HG03520 (cell line): ENCODE results near the gene ARHGEF25.
A peak's percentile ranks its signal among the peaks of the same experiment; 100 is the strongest.
"Not testable (repeated sequence)": the region's sequence is repeated elsewhere in the genome, so short reads cannot be mapped to it uniquely, and the experiment has no call there.

ENCODE experiments used
- ATAC-seq: cut with Tn5 transposase; IDR thresholded peaks from one replicate; pipeline ENCODE4 v1.9.1; 2021; ENCODE audit warnings: mild to moderate bottlenecking, moderate library complexity; ENCODE audit not compliant: unreplicated experiment

ARHGEF25 gene

GRCh38 chr12:57585156-57585555, 26.1 kb upstream of the ARHGEF25 start:
- ATAC-seq = no peak

GRCh38 chr12:57586128-57586527, 25.1 kb upstream of the ARHGEF25 start:
- ATAC-seq = no peak

- no peak for ATAC-seq
Observed at GRCh38 chr12:57586832-57587429, 24.3 kb upstream of the ARHGEF25 start.

GRCh38 chr12:57588951-57589610, 22.2 kb upstream of the ARHGEF25 start:
- not testable (repeated sequence) for ATAC-seq

GRCh38 chr12:57590479-57590863, 20.8 kb upstream of the ARHGEF25 start:
- ATAC-seq = no peak

GRCh38 chr12:57590864-57591781, 20.1 kb upstream of the ARHGEF25 start, which contains the start of gene PIP4K2C:
Gene PIP4K2C (plus strand): TSS chr12:57591192. CDS start chr12:57591290, 98 bp downstream.
- ATAC-seq = peak; percentile 95

- no peak for ATAC-seq
Observed at GRCh38 chr12:57591782-57592325, 19.4 kb upstream of the ARHGEF25 start.

GRCh38 chr12:57592551-57593165, 18.6 kb upstream of the ARHGEF25 start:
- no peak for ATAC-seq

- ATAC-seq = no peak
Observed at GRCh38 chr12:57593187-57593586, 18.0 kb upstream of the ARHGEF25 start.

GRCh38 chr12:57600395-57600794, 10.8 kb upstream of the ARHGEF25 start:
- ATAC-seq = no peak

- ATAC-seq = no peak
Observed at GRCh38 chr12:57602544-57602943, 8.7 kb upstream of the ARHGEF25 start.

GRCh38 chr12:57603324-57603723, 7.9 kb upstream of the ARHGEF25 start:
- no peak for ATAC-seq

GRCh38 chr12:57603815-57604453, 7.3 kb upstream of the ARHGEF25 start:
- no peak for ATAC-seq

- no peak for ATAC-seq
Observed at GRCh38 chr12:57604454-57604991, 6.7 kb upstream of the ARHGEF25 start, which contains the start of gene DTX3. Gene DTX3 (plus strand): TSS chr12:57604824. CDS start chr12:57606518, 1,694 bp downstream.

- no peak for ATAC-seq
Observed at GRCh38 chr12:57604992-57605810, 6.0 kb upstream of the ARHGEF25 start.

- ATAC-seq = no peak
Observed at GRCh38 chr12:57605811-57606311, 5.4 kb upstream of the ARHGEF25 start.

GRCh38 chr12:57606399-57606798, 4.8 kb upstream of the ARHGEF25 start:
- no peak for ATAC-seq

GRCh38 chr12:57606821-57607220, 4.4 kb upstream of the ARHGEF25 start:
- ATAC-seq = no peak
